ENCODE results near the gene EHMT1. TPM values are rescaled to one million over a fixed set of nuclear protein-coding genes. Genes with fewer than 3 reads are reported as not detected.

Gene EHMT1
- total and polyA plus RNA-seq, 2 of the 8 experiments (the other 6 are each of a cell fraction or from before 2014, with no cell fraction given), result 95.7 to 163 TPM

GRCh38 chr9:137612741-137613142, 6.1 kb upstream of the EHMT1 start:
- Histone ChIP-seq H3K79me1 (ENCODE audit: low read depth, low read length) (peaks cover 5% of the 10 kb centered on the region; the same call in 1 of the 2 replicates), H3K4me1 (replicated peaks in 1 of 4; ENCODE audit: control insufficient read depth in 3 of 4, insufficient read depth in 4 of 4, low read length in 3 of 4) (peaks cover 0 to 7% (median 5%) of the 10 kb centered on the region in 4 experiments; a peak in 4 of 7 replicates), H3K36me3 (ENCODE audit: control insufficient read depth in 2 of 4, insufficient read depth in 4 of 4, low read length in 3 of 4) (peaks cover 3 to 25% (median 11%) of the 10 kb centered on the region in 4 experiments; a peak in 6 of 8 replicates), H2BK120ac (replicated peaks; ENCODE audit: low read depth, low read length) (no peak overlapping the region), H3K14ac (ENCODE audit: insufficient read length) (no peak overlapping the region), H3K9me3 (ENCODE audit: insufficient read depth in 2 of 2, low read depth in 1 of 2, low read length in 1 of 2) (no peaks in the 10 kb centered on the region), H3K56ac (replicated peaks; ENCODE audit: insufficient read length, low read depth, low read length) (no peak overlapping the region), H3K79me2 (ENCODE audit: control insufficient read depth in 1 of 2, insufficient read depth in 2 of 2, low read length in 2 of 2) (peaks cover 0 to 18% of the 10 kb centered on the region in 2 experiments; a peak in 2 of 4 replicates), H2BK12ac (ENCODE audit: low read depth, low read length) (0 out of 2 replicates have a peak overlapping the region, but pooled peaks have one; percentile 23), H4K5ac (ENCODE audit: insufficient read length, low read depth, low read length) (no peak overlapping the region), H4K20me1 (replicated peaks in 1 of 2; ENCODE audit: control insufficient read depth in 1 of 2, insufficient read depth in 2 of 2, low read length in 2 of 2) (peaks cover 13 to 21% of the 10 kb centered on the region in 2 experiments), H3K23ac (ENCODE audit: insufficient read length) (no peak overlapping the region), H3K23me2 (ENCODE audit: low read depth, low read length) (no peaks in the 10 kb centered on the region; the same call in 1 of the 2 replicates), H4K8ac (ENCODE audit: extremely low read depth, insufficient read depth, low read length) (peak overlapping the region; percentile 25; the same call in 1 of the 2 replicates), H3K9ac (replicated peaks in 1 of 4; ENCODE audit: extremely low read depth in 1 of 4, low read depth in 3 of 4, low read length in 3 of 4) (no peak overlapping the region), H3K27ac (ENCODE audit: low read depth, low read length) (no peak overlapping the region; the same call in 1 of the 2 replicates), H4K91ac (replicated peaks; ENCODE audit: insufficient read length, low read length) (no peak overlapping the region), H2BK15ac (ENCODE audit: low read length) (no peak overlapping the region), H3K4ac (replicated peaks; ENCODE audit: insufficient read length, low read depth, low read length) (no peak overlapping the region), H3K4me2 (ENCODE audit: insufficient read depth in 1 of 2, low read depth in 2 of 2, low read length in 2 of 2) (no peak overlapping the region), H2BK5ac (ENCODE audit: low read depth, low read length) (no peak overlapping the region), H3K18ac (ENCODE audit: extremely low read depth, low read length) (no peak overlapping the region), H3K27me3 (replicated peaks in 1 of 4; ENCODE audit: control insufficient read depth in 3 of 4, extremely low read depth in 1 of 4, insufficient read depth in 3 of 4, low read length in 3 of 4) (no peaks in the 10 kb centered on the region), H2AFZ (ENCODE audit: low read length) (no peak overlapping the region), H2BK20ac (ENCODE audit: low read length) (no peak overlapping the region), H2AK5ac (ENCODE audit: low read depth, low read length) (no peak overlapping the region), H3K4me3 (ENCODE audit: extremely low read depth in 1 of 4, insufficient read depth in 2 of 4, low read depth in 3 of 4, low read length in 4 of 4) (no peak overlapping the region)
- FAIRE-seq (no peak), DNase-seq (ENCODE audit: low read depth in 1 of 2, low spot score in 2 of 2) (no peak)
- ChIA-PET CTCF (ENCODE audit: partially characterized antibody) (no interaction called here), POLR2A (ENCODE audit: partially characterized antibody) (interaction anchor here (0.7 to 1.7 kb wide), 4 partner anchors 14 to 54 kb away, joined by 3 to 4 read pairs (median 4); no protein-coding TSS in a partner anchor)
- TF ChIP-seq POU5F1 (IDR thresholded peaks at IDR 0.05; ENCODE audit: low read depth, low read length), result no peak
- no peak for TF ChIP-seq KDM5A (IDR thresholded peaks at IDR 0.05; ENCODE audit: low read length)
- no peak for TF ChIP-seq CEBPB (IDR thresholded peaks at IDR 0.05; ENCODE audit: low read depth, low read length)
- no peak for TF ChIP-seq RNF2 (IDR thresholded peaks at IDR 0.05; ENCODE audit: borderline replicate concordance, low read depth, low read length, missing control alignments, poor library complexity, severe bottlenecking)
- no peak for TF ChIP-seq SIN3A (conservative IDR thresholded peaks at IDR 0.05 in 1 of 2, IDR thresholded peaks at IDR 0.05 in 1 of 2; ENCODE audit: low read depth in 1 of 2, low read length in 2 of 2)
- no peak for TF ChIP-seq EGR1 (IDR thresholded peaks at IDR 0.05; ENCODE audit: borderline replicate concordance, low read depth, low read length)
- no peak for TF ChIP-seq POLR2A (IDR thresholded peaks at IDR 0.05; ENCODE audit: control extremely low read depth in 1 of 2, low read depth in 2 of 2, low read length in 2 of 2)
- TF ChIP-seq SAP30 (IDR thresholded peaks at IDR 0.05; ENCODE audit: insufficient read depth, insufficient replicate concordance, low read length), result no peak
- WGBS, 2 experiments (ENCODE audit: extremely low coverage in 1 of 2, insufficient coverage in 1 of 2, insufficient read length in 1 of 2, insufficient replicate concordance in 2 of 2, low coverage in 1 of 2, low lambda C conversion rate in 2 of 2, missing lambda C conversion rate in 1 of 2), result 84% methylated on average over 8 of the region's 8 CpGs; no CpG with 5 or more reads in 1 of the 2 experiments

Data from H1 (cell line).